HG03521 (cell line): ENCODE data around the gene CITED2.
"Not testable (repeated sequence)": the region's sequence is repeated elsewhere in the genome, so short reads cannot be mapped to it uniquely, and the experiment has no call there.

Experiments
- ATAC-seq: cut with Tn5 transposase; IDR thresholded peaks from one replicate; pipeline ENCODE4 v1.9.1; 2021; ENCODE audit warnings: mild to moderate bottlenecking, moderate library complexity; ENCODE audit not compliant: unreplicated experiment

The CITED2 gene

GRCh38 chr6:139374357-139375225, at the start of gene CITED2:
Gene CITED2 (minus strand): TSS chr6:139374648. CDS start chr6:139373944, 704 bp downstream.
- ATAC-seq: peak; percentile 64

GRCh38 chr6:139423037-139423703, 48.7 kb upstream of the CITED2 start:
- no peak for ATAC-seq

GRCh38 chr6:139422105-139423036, 47.9 kb upstream of the CITED2 start:
- ATAC-seq: no peak

GRCh38 chr6:139418481-139419132, 44.2 kb upstream of the CITED2 start:
- ATAC-seq: no peak

GRCh38 chr6:139416146-139416545, 41.7 kb upstream of the CITED2 start:
- no peak for ATAC-seq

GRCh38 chr6:139415365-139415764, 40.9 kb upstream of the CITED2 start:
- ATAC-seq: no peak

GRCh38 chr6:139412103-139412502, 37.7 kb upstream of the CITED2 start:
- not testable (repeated sequence) for ATAC-seq

GRCh38 chr6:139409026-139409425, 34.6 kb upstream of the CITED2 start:
- ATAC-seq: no peak

GRCh38 chr6:139407718-139408222, 33.3 kb upstream of the CITED2 start:
- no peak for ATAC-seq

- no peak for ATAC-seq
Observed at GRCh38 chr6:139406577-139407343, 32.3 kb upstream of the CITED2 start.

GRCh38 chr6:139402876-139403386, 28.5 kb upstream of the CITED2 start:
- no peak for ATAC-seq

GRCh38 chr6:139398658-139399057, 24.2 kb upstream of the CITED2 start:
- ATAC-seq: no peak

- no peak for ATAC-seq
Observed at GRCh38 chr6:139395891-139396301, 21.4 kb upstream of the CITED2 start.

GRCh38 chr6:139395371-139395770, 20.9 kb upstream of the CITED2 start:
- ATAC-seq: no peak

- no peak for ATAC-seq
Observed at GRCh38 chr6:139394027-139394649, 19.7 kb upstream of the CITED2 start.

- peak; percentile 79 for ATAC-seq
Observed at GRCh38 chr6:139392794-139393193, 18.3 kb upstream of the CITED2 start.

GRCh38 chr6:139391709-139392108, 17.3 kb upstream of the CITED2 start:
- ATAC-seq: no peak

GRCh38 chr6:139390447-139390846, 16.0 kb upstream of the CITED2 start:
- ATAC-seq: no peak

- no peak for ATAC-seq
Observed at GRCh38 chr6:139388384-139388783, 13.9 kb upstream of the CITED2 start.
